Fibroblast of lung (primary cell): ENCODE results near the gene ZNF407. TPM values are rescaled to one million over a fixed set of nuclear protein-coding genes. Genes with fewer than 3 reads are reported as not detected.

Experiments
- DNase-seq, 2 donors: peaks; one replicate each; pipeline versions ENCODE4 v3.0.0 to v3.0.0-alpha.2; 2010; ENCODE audit warnings: low read depth in 2 of 2
- H2AFZ ChIP-seq: 2 replicates; pipeline ENCODE4 v1.5.1; 2012; ENCODE audit warnings: low read length, control low read depth, inconsistent platforms
- H3K27ac ChIP-seq: 2 replicates; pipeline ENCODE4 v1.5.1; 2011; ENCODE audit warnings: low read length, control low read depth; ENCODE audit not compliant: insufficient read depth
- H3K27me3 ChIP-seq: 2 replicates; pipeline ENCODE4 v1.5.1; 2011; ENCODE audit warnings: mild to moderate bottlenecking, low read length; ENCODE audit not compliant: control insufficient read depth, insufficient read depth
- H3K36me3 ChIP-seq: 2 replicates; pipeline ENCODE4 v1.5.1; 2011; ENCODE audit warnings: low read length; ENCODE audit not compliant: control insufficient read depth, insufficient read depth
- H3K4me1 ChIP-seq: 2 replicates; pipeline ENCODE4 v1.5.1; 2011; ENCODE audit warnings: low read length; ENCODE audit not compliant: control insufficient read depth, insufficient read depth; ENCODE audit errors: extremely low read depth
- H3K4me2 ChIP-seq: 2 replicates; pipeline ENCODE4 v1.5.1; 2011; ENCODE audit warnings: low read length, control low read depth; ENCODE audit not compliant: insufficient read depth; ENCODE audit errors: extremely low read depth
- H3K4me3 ChIP-seq, 4 experiments: fragments of 200-600 bp in 1 of 4; sonication (generic) in 1 of 4; replicated peaks in 1 of 4; 2 replicates each; pipeline ENCODE4 v1.5.1; 2011 to 2016; ENCODE audit warnings: low read length in 4 of 4, low read depth in 3 of 4, mild to moderate bottlenecking in 3 of 4, control low read depth in 2 of 4, inconsistent platforms in 1 of 4, mixed read lengths in 1 of 4; ENCODE audit not compliant: insufficient read depth in 1 of 4; ENCODE audit errors: control extremely low read depth in 1 of 4
- H3K79me2 ChIP-seq: 2 replicates; pipeline ENCODE4 v1.5.1; 2012; ENCODE audit warnings: mild to moderate bottlenecking, low read length, inconsistent platforms; ENCODE audit not compliant: control insufficient read depth, insufficient read depth
- H3K9ac ChIP-seq: 2 replicates; pipeline ENCODE4 v1.5.1; 2011; ENCODE audit warnings: mild to moderate bottlenecking, low read length, control low read depth; ENCODE audit not compliant: insufficient read depth
- H3K9me3 ChIP-seq: 2 replicates; pipeline ENCODE4 v1.5.1; 2012; ENCODE audit warnings: low read depth, low read length; ENCODE audit not compliant: control insufficient read depth, insufficient read depth
- H4K20me1 ChIP-seq: 2 replicates; pipeline ENCODE4 v1.5.1; 2011; ENCODE audit warnings: low read length; ENCODE audit not compliant: control insufficient read depth, insufficient read depth; ENCODE audit errors: extremely low read depth
- EZH2 ChIP-seq: IDR thresholded peaks from 2 replicates; pipeline ENCODE4 v1.5.1; 2012; ENCODE audit warnings: low read length, control low read depth, mild to moderate bottlenecking; ENCODE audit errors: missing control alignments
- polyA plus RNA-seq, 2 donors: library from polyadenylated mRNA; depleted of rRNA in 1 of 2; stranded (reverse) in 1 of 2; unstranded in 1 of 2; fragments of >200 nt; gene quantifications; 2 replicates each; pipeline ENCODE4 v1.2.1, GENCODE V29; 2011 to 2012; ENCODE audit warnings: missing spikeins in 1 of 2
- total RNA-seq: library from RNA; depleted of rRNA; stranded (reverse); fragments of >200 nt; gene quantifications from 2 replicates; pipeline ENCODE4 v1.2.1, GENCODE V29; 2014
- TF ChIP-seq, protein P1 (sequence below), 2 donors: IDR thresholded peaks in 1 of 2; conservative IDR thresholded peaks in 1 of 2; 1 replicate in 1 of 2; 2 replicates in 1 of 2; pipeline ENCODE4 v1.5.1; 2011 to 2012; ENCODE audit warnings: low read length in 2 of 2, control low read depth in 1 of 2, inconsistent platforms in 1 of 2, low read depth in 1 of 2, mild to moderate bottlenecking in 1 of 2

ZNF407 gene
- total and polyA plus RNA-seq, 2 donors (not counting 1 experiment from before 2014, with no cell fraction given), result 5.1 to 12.6 TPM

DNA sequence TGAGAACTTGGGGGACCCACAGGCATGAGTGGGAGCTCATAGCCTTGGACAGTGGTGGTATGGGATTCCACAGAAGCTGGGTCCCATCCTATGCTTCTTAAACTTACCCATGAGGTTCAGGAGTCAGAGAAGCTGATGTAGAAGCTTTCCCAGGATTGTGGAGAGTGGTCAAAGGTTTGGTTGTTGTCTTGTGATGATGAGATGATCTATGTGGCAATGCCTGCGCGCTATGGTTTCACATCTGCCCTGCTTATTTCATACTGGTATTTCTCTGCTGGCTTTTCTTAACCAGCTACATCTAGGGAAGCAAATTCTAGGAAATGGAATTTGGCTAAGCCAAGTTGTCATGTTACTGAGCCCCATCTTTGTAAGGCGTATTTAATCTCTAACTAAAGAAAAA, 168.6 kb downstream of the ZNF407 start:
- no peaks in the 10 kb centered on the region for H3K27me3 ChIP-seq
- no peak overlapping the region for H3K4me2 ChIP-seq
- no peak overlapping the region for H3K4me3 ChIP-seq
- H3K79me2 ChIP-seq, result no peaks in the 10 kb centered on the region
- H3K9me3 ChIP-seq, result no peaks in the 10 kb centered on the region
- H4K20me1 ChIP-seq, result no peaks in the 10 kb centered on the region
- no peaks in the 10 kb centered on the region for H3K4me1 ChIP-seq
- no peak overlapping the region for H3K9ac ChIP-seq
- no peak overlapping the region for H3K27ac ChIP-seq
- no peak for DNase-seq
- TF ChIP-seq EZH2, result no peak
- TF ChIP-seq, protein P1, sequence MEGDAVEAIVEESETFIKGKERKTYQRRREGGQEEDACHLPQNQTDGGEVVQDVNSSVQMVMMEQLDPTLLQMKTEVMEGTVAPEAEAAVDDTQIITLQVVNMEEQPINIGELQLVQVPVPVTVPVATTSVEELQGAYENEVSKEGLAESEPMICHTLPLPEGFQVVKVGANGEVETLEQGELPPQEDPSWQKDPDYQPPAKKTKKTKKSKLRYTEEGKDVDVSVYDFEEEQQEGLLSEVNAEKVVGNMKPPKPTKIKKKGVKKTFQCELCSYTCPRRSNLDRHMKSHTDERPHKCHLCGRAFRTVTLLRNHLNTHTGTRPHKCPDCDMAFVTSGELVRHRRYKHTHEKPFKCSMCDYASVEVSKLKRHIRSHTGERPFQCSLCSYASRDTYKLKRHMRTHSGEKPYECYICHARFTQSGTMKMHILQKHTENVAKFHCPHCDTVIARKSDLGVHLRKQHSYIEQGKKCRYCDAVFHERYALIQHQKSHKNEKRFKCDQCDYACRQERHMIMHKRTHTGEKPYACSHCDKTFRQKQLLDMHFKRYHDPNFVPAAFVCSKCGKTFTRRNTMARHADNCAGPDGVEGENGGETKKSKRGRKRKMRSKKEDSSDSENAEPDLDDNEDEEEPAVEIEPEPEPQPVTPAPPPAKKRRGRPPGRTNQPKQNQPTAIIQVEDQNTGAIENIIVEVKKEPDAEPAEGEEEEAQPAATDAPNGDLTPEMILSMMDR (conservative IDR thresholded peaks at IDR 0.05 in 1 of 2, IDR thresholded peaks at IDR 0.05 in 1 of 2; ENCODE audit: low read depth in 1 of 2, low read length in 2 of 2), result no peak
- H3K36me3 ChIP-seq, result no peaks in the 10 kb centered on the region
- H2AFZ ChIP-seq, result no peak overlapping the region

DNA sequence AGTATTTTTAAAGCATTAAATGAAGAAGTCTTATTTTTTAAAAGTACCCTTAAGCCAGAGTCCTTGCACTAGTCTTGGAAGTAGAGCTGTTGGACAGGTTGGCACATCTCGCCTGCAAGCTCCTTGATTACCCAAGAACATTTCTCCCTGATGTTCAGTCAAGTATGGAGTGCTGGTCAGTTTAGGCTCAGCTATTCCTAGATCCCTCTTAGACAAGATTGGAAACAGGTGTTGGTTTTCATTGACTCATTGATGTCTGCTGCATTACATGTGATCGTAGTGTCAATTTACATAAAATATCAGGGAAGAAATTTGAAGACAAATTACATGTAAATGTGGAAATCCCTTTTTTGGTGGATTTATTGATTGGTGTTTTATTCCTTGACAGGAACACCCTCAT, 170.4 kb downstream of the ZNF407 start:
- no peak overlapping the region for H3K4me3 ChIP-seq
- no peaks in the 10 kb centered on the region for H4K20me1 ChIP-seq
- no peak overlapping the region for H3K9ac ChIP-seq
- no peak for DNase-seq
- no peak overlapping the region for H3K27ac ChIP-seq
- H3K27me3 ChIP-seq, result no peaks in the 10 kb centered on the region
- H3K4me2 ChIP-seq, result no peak overlapping the region
- H3K4me1 ChIP-seq, result no peaks in the 10 kb centered on the region
- H2AFZ ChIP-seq, result no peak overlapping the region
- TF ChIP-seq, protein P1 (conservative IDR thresholded peaks at IDR 0.05 in 1 of 2, IDR thresholded peaks at IDR 0.05 in 1 of 2; ENCODE audit: low read depth in 1 of 2, low read length in 2 of 2), result no peak
- no peak for TF ChIP-seq EZH2
- no peaks in the 10 kb centered on the region for H3K36me3 ChIP-seq
- no peaks in the 10 kb centered on the region for H3K79me2 ChIP-seq
- no peaks in the 10 kb centered on the region for H3K9me3 ChIP-seq

DNA sequence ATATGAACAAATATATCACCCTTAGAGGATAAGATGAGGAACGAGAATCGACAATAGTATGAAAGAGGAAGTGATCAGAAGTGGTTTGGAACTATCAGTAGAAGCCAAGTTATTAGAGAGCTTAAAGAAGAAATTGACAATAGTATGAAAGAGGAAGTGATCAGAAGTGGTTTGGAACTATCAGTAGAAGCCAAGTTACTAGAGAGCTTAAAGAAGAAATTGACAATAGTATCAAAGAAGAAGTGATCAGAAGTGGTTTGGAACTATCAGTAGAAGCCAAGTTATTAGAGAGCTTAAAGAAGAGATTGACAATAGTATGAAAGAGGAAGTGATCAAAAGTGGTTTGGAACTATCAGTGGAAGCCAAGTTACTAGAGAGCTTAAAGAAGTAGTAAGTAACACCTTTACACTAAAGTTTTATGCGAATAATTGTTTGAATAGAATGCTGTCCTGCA, 175.5 kb downstream of the ZNF407 start:
- Histone ChIP-seq H3K9me3 (no peaks in the 10 kb centered on the region), H3K79me2 (no peaks in the 10 kb centered on the region), H3K4me1 (peaks cover 6% of the 10 kb centered on the region), H3K27me3 (no peaks in the 10 kb centered on the region), H3K27ac (no peak overlapping the region), H3K36me3 (no peaks in the 10 kb centered on the region), H3K9ac (no peak overlapping the region), H2AFZ (no peak overlapping the region), H4K20me1 (no peaks in the 10 kb centered on the region), H3K4me3 (no peak overlapping the region), H3K4me2 (no peak overlapping the region)
- DNase-seq, result no peak
- no peak for TF ChIP-seq EZH2
- TF ChIP-seq, protein P1 (conservative IDR thresholded peaks at IDR 0.05 in 1 of 2, IDR thresholded peaks at IDR 0.05 in 1 of 2; ENCODE audit: low read depth in 1 of 2, low read length in 2 of 2), result no peak
